ENCODE data around the gene OGG1. TPM values are rescaled to one million over a fixed set of nuclear protein-coding genes. Genes with fewer than 3 reads are reported as not detected.

OGG1 gene
- polyA plus RNA-seq, 1 experiment, result 40.9 TPM

DNA sequence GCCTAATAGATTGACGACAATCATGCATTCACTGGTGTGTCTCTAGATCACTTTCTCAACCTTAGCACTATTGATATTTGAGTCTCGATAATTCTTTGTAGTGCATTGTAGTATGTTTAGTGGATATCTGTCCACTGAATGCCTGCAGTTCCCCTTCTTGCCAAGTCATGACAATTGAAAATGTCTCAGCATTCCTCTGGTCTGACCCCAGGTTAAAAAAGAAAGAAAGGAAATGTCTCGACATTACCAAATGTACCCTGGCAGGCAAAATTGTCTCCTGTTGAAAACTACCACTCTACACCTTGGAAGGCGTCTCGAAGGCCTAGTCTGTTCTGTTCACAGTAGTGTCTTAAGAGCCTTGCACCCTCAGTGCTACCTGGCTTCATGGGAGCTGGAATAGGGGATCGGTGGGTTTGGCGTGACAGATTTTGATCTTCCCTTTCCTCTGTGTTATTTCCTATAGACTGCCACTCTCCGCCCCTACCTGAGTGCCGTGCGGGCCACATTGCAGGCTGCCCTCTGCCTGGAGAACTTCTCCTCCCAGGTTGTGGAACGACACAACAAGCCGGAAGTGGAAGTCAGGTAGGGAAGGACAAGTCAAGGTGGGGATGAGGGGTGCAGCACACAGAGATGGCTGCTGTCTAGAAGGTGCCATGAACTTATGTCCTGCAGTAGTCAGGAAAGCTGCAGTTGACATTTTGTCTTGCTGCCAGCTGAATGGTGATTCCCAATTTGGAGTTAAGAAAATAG is 47.6 kb downstream of the OGG1 start:
- peaks cover 28% of the 10 kb centered on the region for H3K36me3 ChIP-seq (ENCODE audit: control insufficient read depth, insufficient read depth, low read length)
- no peak overlapping the region for H3K4me3 ChIP-seq (ENCODE audit: low read depth, low read length)
- ChIA-PET POLR2A (no interaction called here), CTCF (interaction anchor here (1.0 kb wide), 1 partner anchor 12 kb away, joined by 4 read pairs; no protein-coding TSS in a partner anchor)
- TF ChIP-seq, protein P1, sequence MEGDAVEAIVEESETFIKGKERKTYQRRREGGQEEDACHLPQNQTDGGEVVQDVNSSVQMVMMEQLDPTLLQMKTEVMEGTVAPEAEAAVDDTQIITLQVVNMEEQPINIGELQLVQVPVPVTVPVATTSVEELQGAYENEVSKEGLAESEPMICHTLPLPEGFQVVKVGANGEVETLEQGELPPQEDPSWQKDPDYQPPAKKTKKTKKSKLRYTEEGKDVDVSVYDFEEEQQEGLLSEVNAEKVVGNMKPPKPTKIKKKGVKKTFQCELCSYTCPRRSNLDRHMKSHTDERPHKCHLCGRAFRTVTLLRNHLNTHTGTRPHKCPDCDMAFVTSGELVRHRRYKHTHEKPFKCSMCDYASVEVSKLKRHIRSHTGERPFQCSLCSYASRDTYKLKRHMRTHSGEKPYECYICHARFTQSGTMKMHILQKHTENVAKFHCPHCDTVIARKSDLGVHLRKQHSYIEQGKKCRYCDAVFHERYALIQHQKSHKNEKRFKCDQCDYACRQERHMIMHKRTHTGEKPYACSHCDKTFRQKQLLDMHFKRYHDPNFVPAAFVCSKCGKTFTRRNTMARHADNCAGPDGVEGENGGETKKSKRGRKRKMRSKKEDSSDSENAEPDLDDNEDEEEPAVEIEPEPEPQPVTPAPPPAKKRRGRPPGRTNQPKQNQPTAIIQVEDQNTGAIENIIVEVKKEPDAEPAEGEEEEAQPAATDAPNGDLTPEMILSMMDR (IDR thresholded peaks at IDR 0.05; ENCODE audit: insufficient read depth, low read depth, low read length), result no peak
- no peak for DNase-seq (ENCODE audit: low read depth)
- no peaks in the 10 kb centered on the region for H3K27me3 ChIP-seq (ENCODE audit: control insufficient read depth, insufficient read depth, low read length)

DNA sequence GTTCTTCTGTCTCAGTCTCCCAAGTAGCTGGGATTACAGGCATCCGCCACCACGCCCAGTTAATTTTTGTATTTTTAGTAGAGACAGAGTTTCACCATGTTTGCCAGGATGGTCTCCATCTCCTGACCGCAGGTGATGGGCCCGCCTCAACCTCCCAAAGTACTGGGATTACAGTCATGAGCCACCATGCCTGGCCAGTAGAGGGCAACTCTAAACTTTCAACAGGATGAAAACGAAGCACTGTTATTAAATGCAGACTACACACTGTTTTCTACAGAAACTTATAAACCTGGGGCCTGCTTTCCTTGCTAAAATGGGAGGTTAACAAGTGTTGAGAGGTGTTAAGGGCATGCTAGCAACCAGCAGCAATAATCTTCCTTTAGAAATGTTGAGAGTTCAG is 50.8 kb downstream of the OGG1 start:
- ChIA-PET CTCF (no interaction called here), POLR2A (no interaction called here)
- TF ChIP-seq, protein P1 (IDR thresholded peaks at IDR 0.05; ENCODE audit: insufficient read depth, low read depth, low read length), result peak; percentile 36
- Histone ChIP-seq H3K27me3 (ENCODE audit: control insufficient read depth, insufficient read depth, low read length) (no peaks in the 10 kb centered on the region), H3K4me3 (ENCODE audit: low read depth, low read length) (no peak overlapping the region), H3K36me3 (ENCODE audit: control insufficient read depth, insufficient read depth, low read length) (peaks cover 48% of the 10 kb centered on the region)
- DNase-seq (ENCODE audit: low read depth), result no peak

DNA sequence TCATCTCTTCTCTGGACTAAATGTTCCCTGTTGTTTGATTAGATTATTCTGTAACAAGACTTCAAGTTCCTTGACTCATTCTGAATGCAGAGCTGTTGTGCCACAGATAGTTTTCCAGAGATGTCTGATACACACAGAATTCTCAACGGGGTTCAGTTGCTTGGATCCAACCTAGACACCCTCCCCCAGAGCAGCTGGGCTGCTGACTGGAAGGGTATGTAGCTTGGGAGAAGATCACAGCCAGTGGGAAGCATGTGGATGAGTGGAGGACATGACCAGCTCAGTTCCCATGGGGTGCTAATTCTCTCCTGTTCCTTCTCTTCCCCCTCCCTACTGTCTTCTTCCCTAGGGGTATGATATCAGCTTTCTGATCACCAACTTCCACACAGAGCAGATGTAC is 53.7 kb downstream of the OGG1 start:
- H3K36me3 ChIP-seq (ENCODE audit: control insufficient read depth, insufficient read depth, low read length), result peaks cover 44% of the 10 kb centered on the region
- H3K27me3 ChIP-seq (ENCODE audit: control insufficient read depth, insufficient read depth, low read length), result no peaks in the 10 kb centered on the region
- no peak for DNase-seq (ENCODE audit: low read depth)
- TF ChIP-seq, protein P1 (IDR thresholded peaks at IDR 0.05; ENCODE audit: insufficient read depth, low read depth, low read length), result no peak
- POLR2A ChIA-PET, result no interaction called here
- no peak overlapping the region for H3K4me3 ChIP-seq (ENCODE audit: low read depth, low read length)
- CTCF ChIA-PET, result no interaction called here

- no peak overlapping the region for H3K4me3 ChIP-seq (ENCODE audit: low read depth, low read length)
- CTCF ChIA-PET, result interaction anchor here (0.6 to 1.5 kb wide), 7 partner anchors 12 to 1368 kb away, joined by 3 to 4 read pairs (median 3); partner anchors contain the start of genes ARPC4 and TADA3
- POLR2A ChIA-PET, result interaction anchor here (0.6 to 0.7 kb wide), 2 partner anchors 74 to 517 kb away, joined by 3 read pairs; no protein-coding TSS in a partner anchor
- peaks cover 41% of the 10 kb centered on the region for H3K36me3 ChIP-seq (ENCODE audit: control insufficient read depth, insufficient read depth, low read length)
- no peak for DNase-seq (ENCODE audit: low read depth)
- TF ChIP-seq, protein P1 (IDR thresholded peaks at IDR 0.05; ENCODE audit: insufficient read depth, low read depth, low read length), result no peak
- no peaks in the 10 kb centered on the region for H3K27me3 ChIP-seq (ENCODE audit: control insufficient read depth, insufficient read depth, low read length)
Observed at GRCh38 chr3:9804996-9805395, 55.2 kb downstream of the OGG1 start.

- ChIA-PET CTCF (interaction anchor here (0.6 to 1.5 kb wide), 2 partner anchors 28 to 85 kb away, joined by 3 to 4 read pairs; no protein-coding TSS in a partner anchor), POLR2A (no interaction called here)
- peaks cover 35% of the 10 kb centered on the region for H3K36me3 ChIP-seq (ENCODE audit: control insufficient read depth, insufficient read depth, low read length)
- H3K4me3 ChIP-seq (ENCODE audit: low read depth, low read length), result no peak overlapping the region
- H3K27me3 ChIP-seq (ENCODE audit: control insufficient read depth, insufficient read depth, low read length), result no peaks in the 10 kb centered on the region
- TF ChIP-seq, protein P1 (IDR thresholded peaks at IDR 0.05; ENCODE audit: insufficient read depth, low read depth, low read length), result no peak
- no peak for DNase-seq (ENCODE audit: low read depth)
Observed at GRCh38 chr3:9806137-9806536, 56.4 kb downstream of the OGG1 start.

Other genes with a start within 250 kb of the OGG1 start
- gene LHFPL4, start 196.1 kb upstream of the OGG1 start, polyA plus RNA-seq (2011; rRNA removed), result not detected in 2 replicates
- 29.4 and 35.4 TPM in 2 replicates for gene MTMR14, start 100.4 kb upstream of the OGG1 start, polyA plus RNA-seq (2011; rRNA removed)
- gene CPNE9, start 46.1 kb upstream of the OGG1 start, polyA plus RNA-seq (2011; rRNA removed), result not detected in 2 replicates
- 5.7 and 10.0 TPM in 2 replicates for gene BRPF1, start 18.2 kb upstream of the OGG1 start, polyA plus RNA-seq (2011; rRNA removed)
- 21.6 and 32.6 TPM in 2 replicates for gene CAMK1, start 20.0 kb downstream of the OGG1 start, polyA plus RNA-seq (2011; rRNA removed)
- 84.6 and 113 TPM in 2 replicates for gene TADA3, start 42.5 kb downstream of the OGG1 start, polyA plus RNA-seq (2011; rRNA removed)
- gene ARPC4, start 43.1 kb downstream of the OGG1 start, polyA plus RNA-seq (2011; rRNA removed), result 238 and 257 TPM in 2 replicates
- gene TTLL3, start 60.3 kb downstream of the OGG1 start, polyA plus RNA-seq (2011; rRNA removed), result 17.6 and 25.4 TPM in 2 replicates
- 28.5 and 44.9 TPM in 2 replicates for gene RPUSD3, start 94.1 kb downstream of the OGG1 start, polyA plus RNA-seq (2011; rRNA removed)
- 0.09 and 0.25 TPM in 2 replicates for gene CIDEC, start 130.3 kb downstream of the OGG1 start, polyA plus RNA-seq (2011; rRNA removed)
- 46.5 and 47.2 TPM in 2 replicates for gene JAGN1, start 140.7 kb downstream of the OGG1 start, polyA plus RNA-seq (2011; rRNA removed)
- 2.2 and 4.0 TPM in 2 replicates for gene IL17RE, start 152.9 kb downstream of the OGG1 start, polyA plus RNA-seq (2011; rRNA removed)
- 14.7 and 28.1 TPM in 2 replicates for gene IL17RC, start 167.1 kb downstream of the OGG1 start, polyA plus RNA-seq (2011; rRNA removed)
- gene CRELD1, start 183.9 kb downstream of the OGG1 start, polyA plus RNA-seq (2011; rRNA removed), result 22.5 and 30.3 TPM in 2 replicates
- 1.9 and 4.0 TPM in 2 replicates for gene PRRT3, start 202.5 kb downstream of the OGG1 start, polyA plus RNA-seq (2011; rRNA removed)
- 152 and 200 TPM in 2 replicates for gene EMC3, start 236.9 kb downstream of the OGG1 start, polyA plus RNA-seq (2011; rRNA removed)

Data from BJ (cell line).